GM13977 (cell line): ENCODE data around the gene C16orf87.

Source experiments
- DNase-seq: peaks from one replicate; pipeline ENCODE4 v3.0.0; 2012; ENCODE audit warnings: low spot score
- CTCF ChIP-seq: IDR thresholded peaks from 2 replicates; pipeline ENCODE4 v1.5.1; 2012; ENCODE audit warnings: mild to moderate bottlenecking, control low read depth; ENCODE audit not compliant: insufficient read depth; ENCODE audit errors: extremely low read depth, missing control alignments
- in situ Hi-C: fragments of 300-500 bp; cut with MboI; formaldehyde crosslinking; loops from one replicate; pipeline ENCODE4 v1.12.0; 2022; ENCODE audit warnings: low sequenced_read_pairs, low pct_unique_long_range_greater_than_20kb, mixed read lengths, inconsistent platforms; ENCODE audit not compliant: unreplicated experiment

C16orf87 gene

GRCh38 chr16:46813611-46814010 lies 17.4 kb downstream of the C16orf87 start:
- no peak for TF ChIP-seq CTCF
- in situ Hi-C loops, result no loop called here
- DNase-seq, result no peak

- no peak for DNase-seq
- in situ Hi-C loops, result no loop called here
- TF ChIP-seq CTCF, result no peak
Observed at GRCh38 chr16:46812781-46813540, 18.0 kb downstream of the C16orf87 start.

GRCh38 chr16:46811682-46812081 lies 19.3 kb downstream of the C16orf87 start:
- in situ Hi-C loops, result no loop called here
- no peak for DNase-seq
- no peak for TF ChIP-seq CTCF

GRCh38 chr16:46808997-46809396 lies 22.0 kb downstream of the C16orf87 start:
- in situ Hi-C loops, result no loop called here
- TF ChIP-seq CTCF, result no peak
- DNase-seq, result no peak

DNA sequence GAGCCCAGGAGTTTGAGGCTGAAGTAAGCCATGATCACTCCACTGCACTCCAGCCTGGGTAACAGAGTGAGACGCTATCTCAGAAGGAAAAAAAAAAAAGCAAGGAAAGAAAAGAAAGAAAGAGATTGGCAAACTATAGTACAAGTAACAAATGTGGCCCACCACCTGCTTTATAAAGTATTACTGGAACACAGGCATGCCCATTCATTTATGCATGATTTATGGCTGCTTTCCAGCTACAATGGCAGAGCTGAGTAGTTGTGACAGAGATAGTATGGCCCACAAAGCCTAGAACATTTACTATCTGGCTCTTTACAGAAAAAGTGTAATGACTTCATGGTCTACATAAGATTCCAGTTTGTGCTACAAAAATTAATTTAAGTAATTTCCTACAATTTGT lies 23.6 kb downstream of the C16orf87 start:
- DNase-seq, result no peak
- no peak for TF ChIP-seq CTCF
- in situ Hi-C loops, result no loop called here

- in situ Hi-C loops, result no loop called here
- TF ChIP-seq CTCF, result no peak
Observed at GRCh38 chr16:46803373-46803772, 27.6 kb downstream of the C16orf87 start.

GRCh38 chr16:46801428-46802049 lies 29.4 kb downstream of the C16orf87 start:
- in situ Hi-C loops, result no loop called here
- peak; percentile 25 for TF ChIP-seq CTCF
- no peak for DNase-seq

More at GRCh38 chr16:46803373-46803772, 27.6 kb downstream of the C16orf87 start:
- no peak for DNase-seq
